ENCODE measurements around the gene CES3. TPM values are rescaled to one million over a fixed set of nuclear protein-coding genes. Genes with fewer than 3 reads are reported as not detected.
A peak's percentile ranks its signal among the peaks of the same experiment; 100 is the strongest.

Gene CES3
- total RNA-seq, 1 donor from 2014 or later: 1.0 TPM

DNA sequence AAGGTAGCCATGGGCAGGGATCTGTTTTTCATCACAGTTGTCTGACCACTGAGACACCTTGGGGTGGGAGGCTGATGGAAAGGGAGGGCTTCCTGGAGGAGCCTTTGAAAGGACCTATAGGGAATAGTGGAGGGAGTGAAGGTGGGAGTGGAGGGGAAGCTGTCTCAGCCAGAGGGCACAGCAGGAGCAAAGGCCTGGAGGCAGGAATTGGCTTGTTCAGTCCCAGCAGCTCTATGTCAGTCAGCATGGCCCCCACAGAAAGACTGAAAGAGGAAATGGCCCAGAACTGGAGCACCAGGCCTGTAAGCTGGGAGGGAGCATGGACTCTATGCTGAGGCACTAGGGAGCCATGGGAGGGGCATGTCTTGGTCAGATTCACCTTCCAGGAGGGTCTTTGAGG lies 55.1 kb downstream of the CES3 start:
- Histone ChIP-seq H3K27me3 (ENCODE audit: low read depth) (no peaks in the 10 kb centered on the region), H3K4me3 (no peak overlapping the region), H3K27ac (replicated peaks) (no peak overlapping the region), H3K9me3 (replicated peaks) (no peaks in the 10 kb centered on the region), H3K4me1 (peaks cover 21% of the 10 kb centered on the region), H3K36me3 (no peaks in the 10 kb centered on the region)
- no peak for DNase-seq
- TF ChIP-seq CTCF (IDR thresholded peaks at IDR 0.05; ENCODE audit: borderline replicate concordance): no peak
- intact Hi-C loops (cut with micrococcal nuclease): no loop called here

DNA sequence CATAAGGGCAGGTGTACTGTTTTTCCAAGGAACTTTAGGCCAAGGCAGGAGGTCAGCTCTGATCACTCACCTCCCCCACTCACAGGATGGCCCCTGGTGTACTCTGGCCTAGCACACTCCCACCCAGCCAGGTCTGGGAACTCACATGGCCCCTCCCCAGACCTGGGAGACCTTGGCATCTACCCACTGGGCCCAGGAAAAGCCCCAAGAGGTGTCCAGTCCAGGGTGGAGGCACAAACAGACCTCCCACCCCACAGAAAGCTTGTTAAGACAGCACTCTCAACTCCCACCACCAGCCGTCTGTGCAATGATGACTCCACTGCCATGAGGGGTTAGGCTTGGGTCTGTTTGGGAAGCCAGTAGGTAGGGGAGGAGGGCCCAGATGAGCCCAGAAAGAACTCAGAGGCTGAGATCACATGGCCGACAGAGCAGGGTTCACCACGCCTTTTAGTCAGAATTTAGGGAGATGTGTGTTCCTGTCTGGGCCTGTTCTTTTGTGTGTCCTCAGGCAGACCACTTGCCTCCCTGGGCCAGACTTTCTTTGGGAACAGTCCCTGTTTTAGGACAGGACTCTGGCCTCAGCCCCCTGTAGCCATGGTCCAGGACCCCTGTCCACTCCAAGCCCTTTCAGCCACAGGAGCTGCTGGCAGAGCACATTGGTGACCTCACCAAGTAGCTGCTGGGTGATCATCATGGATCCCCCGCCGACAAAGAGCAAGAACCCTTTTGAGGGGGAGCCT lies 55.8 kb downstream of the CES3 start:
- H3K27ac ChIP-seq (replicated peaks): no peak overlapping the region
- no peaks in the 10 kb centered on the region for H3K27me3 ChIP-seq (ENCODE audit: low read depth)
- no peak for TF ChIP-seq CTCF (IDR thresholded peaks at IDR 0.05; ENCODE audit: borderline replicate concordance)
- no peak overlapping the region for H3K4me3 ChIP-seq
- H3K4me1 ChIP-seq: peaks cover 21% of the 10 kb centered on the region
- intact Hi-C loops (cut with micrococcal nuclease): no loop called here
- DNase-seq: no peak
- no peaks in the 10 kb centered on the region for H3K36me3 ChIP-seq
- no peaks in the 10 kb centered on the region for H3K9me3 ChIP-seq (replicated peaks)

DNA sequence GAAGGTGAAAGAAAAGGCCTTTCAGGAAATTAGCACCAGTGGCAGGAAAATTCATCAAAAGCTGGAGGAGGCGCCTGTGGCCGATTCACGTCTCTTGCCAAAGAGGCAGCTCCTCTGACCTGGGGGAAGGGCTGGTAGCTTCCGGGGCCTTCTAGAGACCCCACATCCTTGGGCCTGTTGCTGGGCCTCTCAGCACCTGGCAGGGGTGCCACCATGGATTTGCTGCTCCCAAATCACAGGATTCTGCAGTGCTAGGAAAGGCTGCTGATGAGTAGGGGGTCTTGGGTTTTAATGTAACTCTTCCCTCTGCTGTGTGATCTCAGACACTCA lies 56.3 kb downstream of the CES3 start:
- Histone ChIP-seq H3K27ac (replicated peaks) (no peak overlapping the region), H3K4me3 (no peak overlapping the region), H3K27me3 (ENCODE audit: low read depth) (no peaks in the 10 kb centered on the region), H3K4me1 (peaks cover 21% of the 10 kb centered on the region), H3K36me3 (no peaks in the 10 kb centered on the region), H3K9me3 (replicated peaks) (no peaks in the 10 kb centered on the region)
- intact Hi-C loops (cut with micrococcal nuclease): no loop called here
- TF ChIP-seq CTCF (IDR thresholded peaks at IDR 0.05; ENCODE audit: borderline replicate concordance): no peak
- DNase-seq: no peak

- H3K27me3 ChIP-seq (ENCODE audit: low read depth): no peaks in the 10 kb centered on the region
- peaks cover 26% of the 10 kb centered on the region for H3K4me1 ChIP-seq
- no peak for DNase-seq
- no peak overlapping the region for H3K4me3 ChIP-seq
- peak; percentile 58 for TF ChIP-seq CTCF (IDR thresholded peaks at IDR 0.05; ENCODE audit: borderline replicate concordance)
- intact Hi-C loops (cut with micrococcal nuclease): no loop called here
- H3K36me3 ChIP-seq: no peaks in the 10 kb centered on the region
- no peak overlapping the region for H3K27ac ChIP-seq (replicated peaks)
- no peaks in the 10 kb centered on the region for H3K9me3 ChIP-seq (replicated peaks)
Observed at GRCh38 chr16:67017810-67018488, 56.9 kb downstream of the CES3 start.

GRCh38 chr16:67019171-67019570 lies 58.1 kb downstream of the CES3 start:
- H3K27ac ChIP-seq (replicated peaks): no peak overlapping the region
- intact Hi-C loops (cut with micrococcal nuclease): no loop called here
- DNase-seq: no peak
- H3K4me1 ChIP-seq: peaks cover 17% of the 10 kb centered on the region
- no peaks in the 10 kb centered on the region for H3K36me3 ChIP-seq
- H3K27me3 ChIP-seq (ENCODE audit: low read depth): no peaks in the 10 kb centered on the region
- no peaks in the 10 kb centered on the region for H3K9me3 ChIP-seq (replicated peaks)
- H3K4me3 ChIP-seq: no peak overlapping the region
- TF ChIP-seq CTCF (IDR thresholded peaks at IDR 0.05; ENCODE audit: borderline replicate concordance): no peak
